Dermis microvascular lymphatic vessel endothelial cell (primary cell): ENCODE results near the gene TRIM9. TPM values are rescaled to one million over a fixed set of nuclear protein-coding genes. Genes with fewer than 3 reads are reported as not detected.
A peak's percentile ranks its signal among the peaks of the same experiment; 100 is the strongest.
"Not testable (repeated sequence)": the region's sequence is repeated elsewhere in the genome, so short reads cannot be mapped to it uniquely, and the experiment has no call there.

Experiments used
- DNase-seq, 2 donors: peaks; one replicate each; pipeline versions ENCODE4 v3.0.0 to v3.0.0-alpha.2; 2010; ENCODE audit warnings: low read depth in 2 of 2
- total RNA-seq: library from RNA; depleted of rRNA; stranded (reverse); fragments of >200 nt; gene quantifications from 2 replicates; pipeline ENCODE4 v1.2.1, GENCODE V29; 2014

TRIM9 gene
- total RNA-seq, 1 donor from 2014 or later: under 0.01 TPM

DNA sequence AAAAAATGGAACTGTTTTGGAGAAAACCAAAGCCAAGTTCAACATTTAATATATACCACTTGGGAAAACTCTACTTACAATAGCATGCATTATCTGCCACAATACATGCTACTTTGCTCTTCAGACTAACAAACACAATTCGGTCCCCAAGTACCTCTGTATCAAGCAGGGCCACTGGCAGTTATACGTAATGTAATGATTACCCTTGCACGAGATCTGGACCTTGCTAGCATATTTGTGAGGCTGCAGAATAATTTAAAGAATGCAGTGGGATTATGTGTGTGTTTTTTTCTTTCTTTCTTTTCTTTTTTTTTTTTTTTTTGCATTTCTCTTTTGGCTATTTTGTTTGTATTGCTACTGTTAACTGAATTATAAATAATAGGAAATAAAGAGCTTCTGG lies 127.8 kb downstream of the TRIM9 start:
- DNase-seq: no peak

DNA sequence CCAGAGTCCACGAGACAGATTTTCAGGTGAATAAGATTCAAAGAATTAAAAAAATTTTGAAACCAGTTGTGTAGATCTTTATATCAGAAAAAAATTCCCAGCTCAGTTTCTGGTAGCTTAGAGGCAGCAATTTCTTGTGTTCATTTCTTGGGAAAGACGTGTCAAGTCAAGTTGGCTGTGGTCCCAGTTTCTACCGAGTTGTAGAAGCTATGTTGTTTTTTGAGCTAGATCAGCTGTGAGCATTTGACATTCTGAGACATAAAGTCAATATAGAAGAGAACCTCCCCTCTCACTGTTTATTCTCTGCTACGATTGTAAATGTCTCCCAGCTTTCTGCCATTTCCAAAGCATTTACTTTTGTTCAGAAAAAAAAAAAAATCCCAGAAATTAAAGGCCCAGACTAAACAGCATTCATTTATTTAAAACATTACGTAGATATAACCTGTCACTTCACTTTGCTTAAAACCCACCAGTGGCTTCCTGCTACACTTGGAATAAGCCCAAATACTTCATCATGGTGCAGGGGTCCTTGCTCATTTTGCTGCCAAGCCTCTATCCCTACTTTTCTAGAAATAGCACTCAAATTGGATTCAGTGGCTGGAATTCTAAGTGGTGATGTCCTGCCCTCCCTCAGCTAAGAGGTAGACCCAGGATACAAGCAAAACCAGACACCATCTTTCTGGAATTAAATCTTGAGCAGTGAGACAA lies 130.1 kb downstream of the TRIM9 start:
- DNase-seq: peak in 1 of 2 donors; percentile 96

DNA sequence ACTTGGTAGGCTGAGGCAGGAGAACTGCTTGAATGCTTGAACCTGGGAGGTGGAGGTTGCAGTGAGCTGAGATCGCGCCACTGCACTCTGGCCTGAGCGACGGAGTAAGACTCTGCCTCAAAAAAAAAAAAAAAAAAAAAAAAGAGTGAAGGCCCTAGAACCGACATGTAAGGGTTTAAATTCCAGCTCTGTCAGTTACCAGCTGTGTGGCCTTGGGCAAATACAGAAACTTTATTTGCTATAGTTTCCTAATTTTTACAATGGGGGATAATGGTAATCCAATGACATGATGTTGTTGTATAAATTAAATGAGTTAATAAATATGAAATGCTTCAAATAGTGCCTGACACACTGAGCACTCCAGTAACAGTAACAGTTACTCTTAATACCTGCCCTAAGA lies 131.0 kb downstream of the TRIM9 start:
- DNase-seq: no peak

DNA sequence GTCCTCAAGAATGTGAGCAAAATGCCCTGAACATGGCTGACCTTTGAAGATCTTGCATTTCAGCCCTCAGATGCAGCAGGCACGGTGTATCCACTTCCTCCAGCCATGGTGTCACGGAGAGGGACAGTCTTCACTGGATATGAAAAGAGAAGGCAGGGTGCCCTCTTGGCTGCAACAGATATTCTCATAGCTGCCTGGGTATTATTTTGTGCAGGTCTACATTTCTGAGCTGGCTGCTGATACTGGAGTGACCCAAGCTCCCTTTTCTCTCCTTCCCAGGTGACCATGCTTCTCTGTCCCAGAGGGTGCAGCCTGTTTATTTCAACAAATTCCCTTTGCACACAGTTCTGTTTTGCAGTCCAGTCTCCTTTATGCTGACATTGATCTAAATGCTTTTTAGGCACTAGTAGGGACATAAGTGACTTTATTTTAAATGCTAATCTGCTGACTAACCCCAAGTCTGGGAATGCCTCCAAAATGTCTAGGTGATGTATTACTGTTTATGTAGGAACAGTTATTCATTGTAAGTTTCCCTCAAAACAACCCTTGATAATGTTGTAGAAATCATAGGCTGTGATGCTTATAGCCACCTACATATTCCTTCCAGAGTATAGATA lies 133.2 kb downstream of the TRIM9 start:
- DNase-seq: peak in 1 of 2 donors; percentile 88

DNA sequence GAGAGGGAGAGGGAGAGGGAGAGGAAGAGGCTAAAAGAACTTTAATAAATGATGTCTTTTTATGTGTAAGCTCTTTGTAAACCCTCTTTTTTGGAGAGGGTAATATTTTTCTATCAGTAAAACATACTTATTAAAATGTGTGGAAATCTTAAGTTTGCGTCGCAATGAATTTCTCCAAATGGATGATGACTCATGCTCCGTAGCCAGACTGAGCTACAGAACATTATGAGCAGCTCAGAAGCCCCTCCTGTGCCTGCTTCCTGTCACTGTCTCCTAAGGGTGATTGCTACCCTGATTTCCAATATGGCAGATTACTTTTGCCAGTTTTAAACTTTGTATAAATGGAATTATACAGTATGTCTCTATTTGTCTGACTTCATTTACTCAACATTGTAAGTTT lies 137.6 kb downstream of the TRIM9 start:
- peak in 1 of 2 donors; percentile 26 for DNase-seq

DNA sequence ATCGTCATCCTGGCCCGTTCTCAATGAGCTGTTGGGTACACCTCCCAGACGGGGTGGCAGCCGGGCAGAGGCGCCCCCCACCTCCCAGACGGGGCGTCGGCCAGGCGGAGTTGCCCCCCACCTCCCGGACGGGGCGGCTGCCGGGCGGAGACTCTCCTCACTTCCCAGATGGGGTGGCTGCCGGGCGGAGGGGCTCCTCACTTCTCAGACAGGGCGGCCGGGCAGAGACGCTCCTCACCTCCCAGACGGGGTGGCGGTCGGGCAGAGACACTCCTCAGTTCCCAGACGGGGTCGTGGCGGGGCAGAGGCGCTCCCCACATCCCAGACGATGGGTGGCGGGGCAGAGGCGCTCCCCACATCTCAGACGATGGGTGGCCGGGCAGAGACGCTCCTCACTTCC lies 138.5 kb downstream of the TRIM9 start:
- DNase-seq: not testable (repeated sequence)

DNA sequence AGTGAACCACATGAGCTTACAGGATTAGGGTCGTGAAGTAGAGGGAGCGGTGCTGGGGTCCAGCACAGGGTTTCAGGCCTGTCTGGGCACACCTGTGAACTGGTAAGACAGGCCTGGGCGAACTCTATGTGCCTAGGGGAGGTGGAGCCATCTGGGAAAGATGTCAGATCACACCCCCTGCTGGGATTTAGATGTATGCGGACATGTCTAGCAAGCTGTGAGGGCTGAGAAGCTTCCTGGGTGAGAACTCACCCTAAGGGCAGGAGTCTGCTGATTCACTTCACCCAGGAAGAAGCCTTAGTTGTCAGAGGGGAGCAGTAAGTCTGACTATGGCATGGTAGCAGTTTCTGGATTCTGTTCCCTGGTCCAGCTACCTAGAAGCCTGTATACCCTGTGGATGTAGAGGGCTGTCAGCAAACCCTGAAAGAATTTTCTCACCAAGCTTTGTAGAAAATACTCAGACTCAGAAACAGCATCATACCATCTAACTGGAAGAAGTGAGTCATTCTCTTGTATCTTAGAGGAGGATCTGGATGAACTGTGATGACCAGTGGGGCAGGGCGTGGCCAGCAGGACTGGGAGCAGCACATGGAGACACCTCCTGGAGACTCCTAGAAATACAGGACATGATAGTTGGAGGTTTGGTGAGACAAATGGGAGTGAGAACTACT lies 139.4 kb downstream of the TRIM9 start:
- peak; percentile 11 to 88 for DNase-seq

DNA sequence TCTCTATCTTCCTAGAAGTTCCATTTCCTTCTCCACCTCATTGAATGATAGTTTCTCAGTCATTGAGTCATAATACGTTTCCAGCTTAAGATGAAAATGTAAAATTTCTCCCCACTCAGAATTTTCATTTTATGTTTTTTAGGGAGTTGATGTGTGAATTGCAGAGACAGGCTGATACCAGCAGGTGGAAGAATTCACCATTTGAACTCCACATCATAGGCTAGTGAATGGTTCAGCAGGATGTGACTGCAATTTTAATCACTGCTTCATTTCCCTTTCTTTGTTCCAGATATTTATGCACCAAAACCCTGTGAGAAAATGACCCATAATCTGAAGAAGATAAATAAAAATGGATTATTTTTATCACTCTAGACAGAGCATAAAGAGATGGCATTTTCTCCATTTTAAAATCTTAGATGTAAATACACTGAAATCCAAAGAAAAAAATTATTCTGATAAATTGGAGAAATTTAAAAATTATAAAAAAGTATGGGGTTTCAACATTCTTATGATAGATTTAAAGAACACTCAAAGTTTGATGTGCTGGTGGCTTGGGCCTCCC lies 140.0 kb downstream of the TRIM9 start:
- peak; percentile 63 to 85 for DNase-seq

DNA sequence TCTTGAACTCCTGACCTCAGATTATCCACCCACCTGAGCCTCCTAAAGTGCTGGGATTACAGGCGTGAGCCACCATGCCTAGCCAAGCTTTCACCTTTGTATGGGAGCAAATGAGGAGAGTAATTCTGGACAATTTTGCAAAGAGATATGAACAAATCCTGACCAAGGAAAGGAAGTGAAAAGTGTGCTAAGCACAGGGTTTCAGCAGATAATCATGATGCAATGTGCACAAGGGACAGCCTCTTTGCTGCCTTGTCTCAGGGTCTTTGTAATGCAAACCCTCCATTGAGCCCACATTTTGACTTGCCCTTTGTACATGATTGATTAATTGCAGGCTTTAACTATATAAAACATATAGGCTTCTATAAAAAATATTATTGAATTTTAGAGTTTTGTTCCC lies 141.4 kb downstream of the TRIM9 start:
- DNase-seq: no peak

DNA sequence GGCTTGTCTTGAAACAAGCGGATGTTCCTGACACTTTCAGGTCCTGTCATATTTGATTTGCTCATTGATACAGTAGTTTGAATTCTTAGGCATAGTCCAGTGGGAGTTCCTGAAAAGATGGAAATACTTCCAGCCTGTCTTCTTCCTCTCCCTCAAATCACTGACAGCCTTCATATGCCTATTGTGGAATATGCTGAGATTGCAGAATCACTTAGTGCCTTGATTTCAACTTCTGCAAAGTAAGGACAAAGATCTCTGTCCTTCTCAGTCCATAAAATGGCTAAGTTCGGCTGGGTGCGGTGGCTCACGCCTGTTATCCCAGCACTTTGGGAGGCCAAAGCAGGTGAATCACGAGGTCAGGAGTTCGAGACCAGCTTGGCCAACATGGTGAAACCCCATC lies 143.9 kb downstream of the TRIM9 start:
- no peak for DNase-seq

DNA sequence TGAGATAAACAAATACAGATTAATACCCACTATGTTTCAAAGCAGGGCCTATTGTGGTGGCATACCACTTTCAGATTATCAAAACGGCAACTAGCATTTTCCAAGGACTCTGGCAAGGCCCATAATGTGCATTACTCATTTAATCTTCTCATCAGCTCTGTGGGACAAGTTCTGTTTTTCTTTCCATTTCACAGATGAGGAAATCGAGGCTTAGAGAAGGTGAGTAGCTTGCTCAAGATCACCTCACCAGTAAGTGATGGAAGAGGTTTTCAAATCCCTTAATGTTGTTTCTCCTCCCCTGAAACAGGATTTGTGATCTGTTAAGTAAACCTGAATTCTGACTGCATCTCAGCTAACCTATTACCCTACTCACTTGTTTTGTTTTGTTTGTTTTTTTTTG lies 146.7 kb downstream of the TRIM9 start:
- no peak for DNase-seq

DNA sequence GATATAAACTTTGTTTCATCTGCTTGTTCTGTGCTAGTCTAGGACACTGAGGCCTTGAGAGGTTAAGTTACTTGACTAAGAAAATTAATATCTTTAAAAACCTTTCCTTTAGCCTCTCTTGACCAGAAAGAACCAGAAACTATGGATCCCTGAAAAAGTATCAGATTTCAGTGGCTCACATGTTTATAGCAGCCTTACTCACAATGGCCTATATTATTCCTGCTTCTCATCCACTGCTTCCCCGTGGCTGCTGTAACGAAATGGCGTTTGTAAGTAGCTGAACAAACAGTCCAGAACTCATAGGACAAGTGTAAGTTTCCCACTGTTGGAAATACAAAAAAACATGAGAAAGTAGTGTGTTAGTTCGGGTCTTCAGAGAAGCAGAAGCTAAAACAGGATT lies 147.5 kb downstream of the TRIM9 start:
- DNase-seq: no peak

DNA sequence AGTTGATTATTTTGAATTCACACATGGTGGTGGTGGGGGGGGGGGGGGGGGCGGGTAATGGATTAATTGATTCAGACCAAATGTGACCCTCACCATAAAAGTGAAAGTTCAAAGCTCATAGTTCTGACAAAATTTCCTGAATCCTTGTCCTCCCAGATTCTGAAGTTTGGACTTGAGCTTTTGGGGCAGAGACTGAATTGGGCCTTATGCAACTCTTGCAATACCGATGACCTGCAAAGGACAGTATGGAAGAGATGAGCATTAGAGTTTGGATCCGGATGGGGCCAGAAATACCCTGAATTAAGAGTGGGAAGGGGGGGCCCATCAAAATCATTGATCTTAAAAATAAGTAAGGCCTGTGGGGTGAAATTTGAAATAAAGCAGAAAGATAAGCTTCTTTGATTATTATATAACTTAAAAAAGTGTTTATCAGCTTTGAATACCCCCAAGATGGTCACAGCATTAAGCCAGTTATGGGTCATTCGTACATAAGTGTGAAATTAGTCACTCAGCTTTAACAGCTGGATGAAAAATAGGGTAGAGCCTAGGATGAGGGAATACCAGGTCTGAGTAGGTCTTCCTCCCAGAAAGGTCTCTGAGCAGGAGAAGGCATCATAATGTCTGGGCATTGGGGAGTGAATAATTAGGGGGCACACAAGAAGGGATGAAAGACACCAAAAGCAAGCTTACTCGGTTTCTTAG lies 148.5 kb downstream of the TRIM9 start:
- DNase-seq: no peak

DNA sequence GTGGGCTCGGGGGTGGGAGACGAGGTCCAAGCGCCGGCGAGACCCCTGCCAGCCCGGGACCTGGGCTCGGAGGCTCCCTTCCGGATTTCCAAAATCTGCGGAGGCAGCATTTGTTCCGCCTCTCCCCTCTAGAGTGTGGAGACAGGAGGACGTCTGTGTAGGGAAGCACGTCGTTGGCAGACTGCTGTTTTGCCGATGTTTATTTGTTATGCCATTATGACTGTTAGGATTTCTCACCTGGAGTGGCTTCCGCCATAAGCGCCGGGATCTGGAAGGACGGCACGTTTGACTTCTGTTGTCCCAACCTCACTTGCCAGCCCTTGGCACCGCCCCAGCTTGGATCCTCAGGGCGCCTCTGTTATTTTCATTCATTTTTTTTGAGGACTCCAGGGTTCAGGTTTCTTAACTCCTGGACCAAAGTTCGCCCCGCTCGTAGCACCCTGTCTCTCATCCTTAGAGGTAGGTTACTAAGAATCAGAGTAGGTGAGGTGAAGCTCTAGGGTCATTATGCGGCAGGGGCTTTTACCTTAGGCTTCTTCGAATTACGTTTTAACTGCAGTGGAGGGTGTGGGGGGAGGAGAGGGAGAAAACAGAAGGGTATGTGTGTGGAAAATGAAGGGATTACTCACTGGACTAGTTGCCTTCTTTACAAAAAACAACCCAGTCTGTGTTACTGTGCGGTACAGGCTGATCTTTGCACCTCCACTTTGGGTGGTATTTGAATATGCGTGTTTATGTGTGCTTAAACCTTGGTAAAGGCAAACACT lies 150.1 kb downstream of the TRIM9 start:
- DNase-seq: peak in 1 of 2 donors; percentile 27

DNA sequence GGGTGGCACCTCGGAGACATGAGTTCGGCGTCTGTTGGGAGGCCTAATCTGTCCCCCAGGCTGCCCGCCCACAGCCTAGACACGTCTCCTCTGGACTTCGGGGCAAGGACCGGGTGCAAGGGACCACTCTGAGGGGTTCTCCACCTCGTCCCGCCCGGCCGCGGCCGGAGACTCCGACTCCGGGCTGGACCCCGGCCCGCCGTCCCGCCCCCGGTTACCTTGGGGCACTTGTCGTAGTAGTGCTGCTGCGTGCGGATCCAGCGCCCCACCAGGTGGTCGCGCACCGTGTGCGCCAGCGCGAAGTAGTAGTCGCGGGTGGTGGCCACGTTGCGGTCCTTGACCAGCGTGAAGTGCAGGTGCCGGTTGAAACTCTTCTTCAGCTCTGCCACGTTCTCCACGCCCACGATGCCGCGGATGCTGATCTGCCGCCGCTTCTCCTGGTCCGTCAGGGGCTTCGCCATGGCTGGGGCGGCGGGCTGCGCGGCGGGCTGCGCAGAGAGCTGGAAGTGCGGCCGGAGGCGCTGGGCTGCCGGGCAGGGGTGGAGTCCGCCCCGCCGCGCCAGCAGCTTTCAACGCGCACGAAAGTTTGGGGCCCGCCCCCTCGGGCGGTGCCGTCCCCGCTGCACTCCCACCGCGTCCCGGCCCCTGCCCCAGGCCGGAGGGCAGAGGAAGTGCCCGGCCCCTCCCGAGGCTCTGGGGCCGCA lies 150.8 kb downstream of the TRIM9 start, which contains the start of gene PYGL:
PYGL (minus strand) TSS at position 541 of the 704 bp plus-strand sequence; CDS start at position 461, 80 bp downstream.
- peak; percentile 24 to 69 for DNase-seq

DNA sequence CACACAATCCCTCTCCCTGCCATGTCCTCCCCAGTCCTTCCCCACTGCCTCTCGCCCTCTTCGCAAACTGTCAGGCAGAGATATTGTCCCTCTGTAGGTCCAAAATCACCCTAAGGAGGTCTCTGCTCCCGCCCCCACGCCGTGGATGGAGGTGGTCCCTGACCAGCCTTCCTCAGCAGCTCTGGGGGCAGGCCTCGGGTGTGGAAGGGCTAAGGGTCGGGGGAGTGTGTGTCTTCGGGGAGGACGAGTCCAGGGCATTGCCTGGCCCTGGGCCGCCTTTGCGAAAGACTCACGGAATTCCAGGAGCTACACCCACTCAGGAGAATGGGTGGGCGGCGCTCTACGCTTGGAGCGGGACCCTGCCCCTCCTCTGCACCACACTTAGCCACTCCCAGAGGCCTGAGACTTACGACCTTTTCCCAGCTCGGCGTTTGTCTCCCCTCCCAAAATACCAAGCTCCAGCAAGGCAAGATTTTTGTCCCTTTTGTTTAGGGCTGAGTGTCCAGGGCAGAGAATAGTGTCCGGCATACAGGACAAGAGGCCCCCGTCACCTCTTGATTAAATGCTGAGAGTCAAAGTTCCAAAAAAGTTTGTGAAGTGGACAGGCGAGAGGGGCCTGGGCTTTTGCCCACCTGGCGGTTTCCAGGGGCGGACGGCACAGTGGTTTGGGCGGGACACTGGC lies 151.5 kb downstream of the TRIM9 start:
- peak in 1 of 2 donors; percentile 36 for DNase-seq

DNA sequence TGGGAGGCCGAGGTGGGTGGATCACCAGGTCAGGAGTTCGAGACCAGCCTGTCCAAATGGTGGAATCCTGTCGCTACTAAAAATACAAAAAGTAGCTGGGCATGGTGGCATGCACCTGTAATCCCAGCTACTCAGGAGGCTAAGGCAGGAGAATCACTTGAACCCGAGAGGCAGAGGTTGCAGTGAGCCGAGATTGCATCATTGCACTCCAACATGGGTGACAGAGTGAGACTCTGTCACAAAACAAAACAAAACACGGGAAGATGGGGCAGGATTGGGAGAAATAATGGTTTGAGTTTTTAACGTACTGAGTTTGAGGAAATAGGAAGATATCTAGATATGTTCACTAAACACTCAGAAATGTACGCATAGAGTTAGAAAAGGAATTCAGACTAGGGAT lies 153.3 kb downstream of the TRIM9 start:
- not testable (repeated sequence) for DNase-seq

DNA sequence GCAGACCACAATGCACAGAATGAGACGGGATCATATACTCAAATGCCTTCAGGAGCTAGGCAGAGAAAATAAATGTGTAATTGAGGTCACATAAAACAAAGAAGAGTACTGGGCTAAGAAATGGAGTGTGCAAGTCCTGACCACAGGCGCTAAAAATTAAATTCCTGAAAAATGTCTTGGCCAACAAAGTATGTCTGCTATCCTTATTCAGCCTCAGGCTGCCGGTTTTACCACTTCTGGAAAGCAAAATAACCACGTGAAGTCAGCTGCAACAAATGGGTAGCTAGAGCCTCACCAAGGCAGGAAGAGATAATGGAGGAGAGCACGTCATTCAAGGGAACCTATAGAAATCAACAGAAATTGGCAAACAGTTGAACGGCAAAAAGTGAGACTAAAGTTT lies 153.8 kb downstream of the TRIM9 start:
- DNase-seq: no peak

DNA sequence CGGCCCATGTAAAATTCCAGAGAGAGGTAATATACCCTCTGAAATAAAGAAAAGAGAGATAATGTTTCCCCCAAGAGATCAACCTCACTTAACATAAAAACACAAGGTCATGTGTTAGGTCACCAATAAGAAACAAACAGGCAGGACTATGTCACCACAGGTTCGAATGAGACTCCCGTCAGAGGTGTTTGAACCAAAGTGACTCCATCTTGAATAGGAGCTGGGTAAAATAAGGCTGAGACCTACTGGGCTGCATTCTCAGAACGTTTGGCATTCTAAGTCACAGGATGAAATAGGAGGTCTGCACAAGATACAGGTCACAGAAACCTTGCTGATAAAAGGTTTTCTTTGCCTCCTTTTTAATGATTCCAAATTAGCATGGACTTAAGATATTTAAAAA lies 157.1 kb downstream of the TRIM9 start:
- DNase-seq: no peak

DNA sequence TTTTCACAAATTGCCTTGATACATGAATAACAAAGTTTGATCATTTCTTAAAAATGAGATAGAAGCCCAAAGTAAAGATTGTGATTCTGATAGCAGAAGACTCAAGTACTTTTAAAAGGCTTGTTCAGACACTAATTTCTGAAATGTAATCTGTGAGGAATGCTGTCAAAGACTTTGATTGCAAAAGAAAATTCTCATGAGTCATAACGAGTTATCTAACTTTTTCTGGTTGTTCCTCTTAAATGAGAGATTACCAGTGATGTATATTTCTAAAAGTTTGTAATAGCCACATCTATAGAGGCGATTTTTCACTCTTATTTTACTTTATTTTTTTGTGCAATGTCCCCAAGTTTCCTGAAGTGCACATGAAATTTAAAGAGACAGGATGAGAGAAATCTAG lies 157.6 kb downstream of the TRIM9 start:
- DNase-seq: no peak
